ENCODE results near the gene ARHGEF16.

Gene ARHGEF16

GRCh38 chr1:3409366-3410141 lies 44.9 kb upstream of the ARHGEF16 start:
- H3K4me3 ChIP-seq (ENCODE audit: control insufficient read depth, low read depth, low read length): no peak overlapping the region
- TF ChIP-seq CTCF (IDR thresholded peaks at IDR 0.05; ENCODE audit: control insufficient read depth, insufficient read depth, low read depth, low read length, missing control alignments): no peak
- no peak for DNase-seq (ENCODE audit: low read depth)

- peak; percentile 32 for DNase-seq (ENCODE audit: low read depth)
These were observed 44.1 kb upstream of the ARHGEF16 start for GRCh38 chr1:3410142-3410925.

GRCh38 chr1:3411806-3412205 lies 42.7 kb upstream of the ARHGEF16 start:
- DNase-seq (ENCODE audit: low read depth): no peak
- TF ChIP-seq CTCF (IDR thresholded peaks at IDR 0.05; ENCODE audit: control insufficient read depth, insufficient read depth, low read depth, low read length, missing control alignments): no peak
- no peak overlapping the region for H3K4me3 ChIP-seq (ENCODE audit: control insufficient read depth, low read depth, low read length)

More at GRCh38 chr1:3410142-3410925, 44.1 kb upstream of the ARHGEF16 start:
- H3K4me3 ChIP-seq (ENCODE audit: control insufficient read depth, low read depth, low read length): no peak overlapping the region
- peak; percentile 97 for TF ChIP-seq CTCF (IDR thresholded peaks at IDR 0.05; ENCODE audit: control insufficient read depth, insufficient read depth, low read depth, low read length, missing control alignments)

GRCh38 chr1:3412376-3412775 lies 42.1 kb upstream of the ARHGEF16 start:
- DNase-seq (ENCODE audit: low read depth): no peak
- no peak overlapping the region for H3K4me3 ChIP-seq (ENCODE audit: control insufficient read depth, low read depth, low read length)
- no peak for TF ChIP-seq CTCF (IDR thresholded peaks at IDR 0.05; ENCODE audit: control insufficient read depth, insufficient read depth, low read depth, low read length, missing control alignments)

- TF ChIP-seq CTCF (IDR thresholded peaks at IDR 0.05; ENCODE audit: control insufficient read depth, insufficient read depth, low read depth, low read length, missing control alignments): no peak
- DNase-seq (ENCODE audit: low read depth): no peak
- no peak overlapping the region for H3K4me3 ChIP-seq (ENCODE audit: control insufficient read depth, low read depth, low read length)
These were observed 40.3 kb upstream of the ARHGEF16 start for GRCh38 chr1:3413975-3414710.

GRCh38 chr1:3415260-3416090 lies 39.0 kb upstream of the ARHGEF16 start:
- DNase-seq (ENCODE audit: low read depth): no peak
- no peak for TF ChIP-seq CTCF (IDR thresholded peaks at IDR 0.05; ENCODE audit: control insufficient read depth, insufficient read depth, low read depth, low read length, missing control alignments)
- H3K4me3 ChIP-seq (ENCODE audit: control insufficient read depth, low read depth, low read length): no peak overlapping the region
